Thoracic aorta (tissue), 2 donors: ENCODE data around the gene PARG. TPM values are rescaled to one million over a fixed set of nuclear protein-coding genes. Genes with fewer than 3 reads are reported as not detected.

ENCODE experiments used
- ATAC-seq: fragments of 150-250 bp; one replicate; pipeline ENCODE4 v1.8.0; 2017; ENCODE audit warnings: low read depth; ENCODE audit not compliant: insufficient number of reproducible peaks, low FRiP score
- DNase-seq: peaks from one replicate; pipeline ENCODE4 v3.0.0-alpha.2; 2020; ENCODE audit warnings: low spot score
- H3K27ac ChIP-seq, 2 donors: fragments of 200-600 bp; sonication (generic); 1 replicate in 1 of 2; 2 replicates in 1 of 2; pipeline ENCODE4 v1.5.1; 2016; ENCODE audit warnings: mild to moderate bottlenecking in 2 of 2, moderate library complexity in 2 of 2
- H3K27me3 ChIP-seq: fragments of 200-600 bp; sonication (generic); replicated peaks from 2 replicates; pipeline ENCODE4 v1.6.0; 2016; ENCODE audit warnings: mild to moderate bottlenecking; ENCODE audit not compliant: insufficient read depth
- H3K36me3 ChIP-seq: fragments of 200-600 bp; sonication (generic); one replicate; pipeline ENCODE4 v1.5.1; 2016
- H3K4me1 ChIP-seq, 2 donors: fragments of 200-600 bp; sonication (generic); 1 replicate in 1 of 2; 2 replicates in 1 of 2; pipeline versions ENCODE4 v1.5.1 to v1.6.0; 2016; ENCODE audit warnings: low read depth in 2 of 2, mild to moderate bottlenecking in 1 of 2; ENCODE audit not compliant: control insufficient read depth in 1 of 2
- H3K4me3 ChIP-seq: fragments of 200-600 bp; sonication (generic); 2 replicates; pipeline ENCODE4 v1.5.1; 2016; ENCODE audit warnings: mild to moderate bottlenecking
- H3K9me3 ChIP-seq: fragments of 200-600 bp; sonication (generic); 2 replicates; pipeline ENCODE4 v1.5.1; 2016
- total RNA-seq, 2 donors: library from RNA; depleted of rRNA; stranded (reverse); fragments of >200 nt; gene quantifications; one replicate each; pipeline versions ENCODE4 v1.1.0 to v1.2.3, GENCODE V29; 2016
- TF ChIP-seq, protein P1 (sequence below): fragments of 200-600 bp; sonication (generic); IDR thresholded peaks from one replicate; pipeline ENCODE4 v1.5.1; 2019; ENCODE audit warnings: antibody characterized with exemption

Gene PARG
- total RNA-seq, 2 donors from 2014 or later: 24.0 to 62.9 TPM

GRCh38 chr10:49830016-49830415 lies 111.8 kb downstream of the PARG start:
- peaks cover 16% of the 10 kb centered on the region for H3K36me3 ChIP-seq
- no peak overlapping the region for H3K4me3 ChIP-seq
- H3K27me3 ChIP-seq: no peaks in the 10 kb centered on the region
- H3K4me1 ChIP-seq: no peaks in the 10 kb centered on the region
- no peak for DNase-seq
- no peaks in the 10 kb centered on the region for H3K9me3 ChIP-seq
- H3K27ac ChIP-seq: no peak overlapping the region
- no peak for ATAC-seq
- TF ChIP-seq, protein P1, sequence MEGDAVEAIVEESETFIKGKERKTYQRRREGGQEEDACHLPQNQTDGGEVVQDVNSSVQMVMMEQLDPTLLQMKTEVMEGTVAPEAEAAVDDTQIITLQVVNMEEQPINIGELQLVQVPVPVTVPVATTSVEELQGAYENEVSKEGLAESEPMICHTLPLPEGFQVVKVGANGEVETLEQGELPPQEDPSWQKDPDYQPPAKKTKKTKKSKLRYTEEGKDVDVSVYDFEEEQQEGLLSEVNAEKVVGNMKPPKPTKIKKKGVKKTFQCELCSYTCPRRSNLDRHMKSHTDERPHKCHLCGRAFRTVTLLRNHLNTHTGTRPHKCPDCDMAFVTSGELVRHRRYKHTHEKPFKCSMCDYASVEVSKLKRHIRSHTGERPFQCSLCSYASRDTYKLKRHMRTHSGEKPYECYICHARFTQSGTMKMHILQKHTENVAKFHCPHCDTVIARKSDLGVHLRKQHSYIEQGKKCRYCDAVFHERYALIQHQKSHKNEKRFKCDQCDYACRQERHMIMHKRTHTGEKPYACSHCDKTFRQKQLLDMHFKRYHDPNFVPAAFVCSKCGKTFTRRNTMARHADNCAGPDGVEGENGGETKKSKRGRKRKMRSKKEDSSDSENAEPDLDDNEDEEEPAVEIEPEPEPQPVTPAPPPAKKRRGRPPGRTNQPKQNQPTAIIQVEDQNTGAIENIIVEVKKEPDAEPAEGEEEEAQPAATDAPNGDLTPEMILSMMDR: no peak

DNA sequence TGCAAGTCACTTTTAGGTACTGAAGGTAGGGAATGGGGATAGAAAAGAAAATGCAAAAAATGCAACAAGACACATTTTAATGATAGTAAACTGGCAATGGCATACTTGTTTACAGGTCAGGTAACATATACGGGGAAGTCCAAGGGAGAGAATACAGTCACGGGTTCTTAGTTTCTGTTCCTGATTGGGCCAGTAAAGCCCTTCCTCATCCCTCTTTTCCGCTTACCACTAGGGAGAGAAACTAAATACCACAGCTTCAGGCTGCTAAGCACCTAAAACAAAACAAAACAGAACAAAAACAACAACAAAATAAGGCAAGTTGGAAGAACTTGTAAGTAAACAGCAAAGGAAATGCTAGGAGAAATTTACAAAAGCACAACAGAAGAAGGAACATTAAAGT lies 114.5 kb downstream of the PARG start:
- no peaks in the 10 kb centered on the region for H3K4me1 ChIP-seq
- H3K27ac ChIP-seq: no peak overlapping the region
- H3K4me3 ChIP-seq: no peak overlapping the region
- no peaks in the 10 kb centered on the region for H3K27me3 ChIP-seq
- H3K9me3 ChIP-seq: no peaks in the 10 kb centered on the region
- no peak for ATAC-seq
- TF ChIP-seq, protein P1: no peak
- H3K36me3 ChIP-seq: peaks cover 16% of the 10 kb centered on the region
- DNase-seq: no peak

- TF ChIP-seq, protein P1: no peak
- Histone ChIP-seq H3K9me3 (no peaks in the 10 kb centered on the region), H3K4me3 (no peak overlapping the region), H3K4me1 (no peaks in the 10 kb centered on the region), H3K36me3 (peaks cover 12% of the 10 kb centered on the region), H3K27me3 (no peaks in the 10 kb centered on the region), H3K27ac (no peak overlapping the region)
- ATAC-seq (no peak), DNase-seq (no peak)
Measured at GRCh38 chr10:49819234-49819958, 122.4 kb downstream of the PARG start.

- DNase-seq: no peak
- H3K9me3 ChIP-seq: no peaks in the 10 kb centered on the region
- ATAC-seq: no peak
- TF ChIP-seq, protein P1: no peak
- H3K4me3 ChIP-seq: no peak overlapping the region
- H3K36me3 ChIP-seq: peaks cover 12% of the 10 kb centered on the region
- no peaks in the 10 kb centered on the region for H3K27me3 ChIP-seq
- no peaks in the 10 kb centered on the region for H3K4me1 ChIP-seq
- no peak overlapping the region for H3K27ac ChIP-seq
Measured at GRCh38 chr10:49817845-49818244, 124.0 kb downstream of the PARG start.

GRCh38 chr10:49803988-49804387 lies 137.8 kb downstream of the PARG start:
- ATAC-seq (no peak), DNase-seq (no peak)
- no peaks in the 10 kb centered on the region for H3K27me3 ChIP-seq
- no peak overlapping the region for H3K4me3 ChIP-seq
- H3K4me1 ChIP-seq: no peaks in the 10 kb centered on the region
- H3K27ac ChIP-seq: no peak overlapping the region
- no peaks in the 10 kb centered on the region for H3K36me3 ChIP-seq
- peaks cover 4% of the 10 kb centered on the region for H3K9me3 ChIP-seq
- TF ChIP-seq, protein P1: no peak
